GM19043 (cell line): ENCODE measurements around the gene CDCA5.

Experiments used
- ATAC-seq: cut with Tn5 transposase; IDR thresholded peaks from one replicate; pipeline ENCODE4 v1.9.1; 2021; ENCODE audit warnings: low read depth; ENCODE audit not compliant: unreplicated experiment

The CDCA5 gene

DNA sequence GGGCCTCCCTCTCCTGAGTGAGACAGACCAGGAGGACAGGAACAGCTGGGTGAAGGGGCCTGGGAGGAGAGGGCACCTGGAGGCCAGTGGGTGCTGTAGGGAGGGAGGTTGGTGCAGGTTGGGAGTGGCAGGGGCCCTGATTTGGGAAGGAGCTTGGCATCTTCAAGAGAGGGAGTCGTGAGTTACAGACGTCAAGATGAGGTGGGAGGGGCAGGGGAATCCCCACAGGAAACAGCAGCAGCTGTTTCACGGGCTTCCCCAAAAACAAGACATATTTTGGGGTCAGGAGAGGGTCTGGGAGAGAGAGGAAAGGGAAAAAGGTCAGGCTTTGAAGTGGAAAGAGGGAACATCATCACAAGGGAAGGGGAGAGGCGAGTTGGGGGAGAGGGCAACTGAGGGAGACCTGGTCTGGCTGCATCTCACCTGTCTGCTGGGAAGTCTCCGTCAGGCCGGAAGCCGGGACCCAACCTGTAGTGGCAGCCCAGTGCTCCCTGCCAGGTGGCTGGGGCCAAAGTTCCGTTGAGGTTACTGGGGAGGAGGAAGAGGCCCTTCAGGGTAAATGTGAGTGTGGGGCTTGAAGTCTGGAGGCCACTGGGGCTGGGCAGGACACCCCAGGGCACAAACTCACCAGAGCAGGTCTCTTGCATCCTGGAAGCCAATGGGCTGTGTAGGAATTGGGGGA is 29.9 kb downstream of the CDCA5 start:
- ATAC-seq, result no peak

DNA sequence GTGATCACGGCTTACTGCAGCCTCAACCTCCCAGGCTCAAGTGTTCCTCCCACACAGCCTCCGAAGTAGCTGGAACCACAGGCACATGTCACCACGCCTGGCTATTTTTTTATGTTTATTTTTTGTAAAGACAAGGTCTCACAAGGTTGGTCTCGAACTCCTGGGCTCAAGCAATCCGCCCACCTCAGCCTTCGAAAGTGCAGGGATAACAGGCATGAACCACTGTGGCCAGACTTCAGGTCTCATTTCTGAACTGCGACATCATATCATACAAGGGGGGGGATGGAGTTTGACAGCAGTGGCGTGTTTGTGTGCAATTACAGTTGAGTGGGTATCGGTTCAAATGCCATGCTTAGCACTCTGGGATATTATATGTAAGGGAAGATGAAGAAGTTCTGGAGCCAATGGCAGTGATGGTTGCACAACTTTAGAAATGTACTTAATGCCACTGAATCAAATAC is 32.4 kb downstream of the CDCA5 start:
- no peak for ATAC-seq

DNA sequence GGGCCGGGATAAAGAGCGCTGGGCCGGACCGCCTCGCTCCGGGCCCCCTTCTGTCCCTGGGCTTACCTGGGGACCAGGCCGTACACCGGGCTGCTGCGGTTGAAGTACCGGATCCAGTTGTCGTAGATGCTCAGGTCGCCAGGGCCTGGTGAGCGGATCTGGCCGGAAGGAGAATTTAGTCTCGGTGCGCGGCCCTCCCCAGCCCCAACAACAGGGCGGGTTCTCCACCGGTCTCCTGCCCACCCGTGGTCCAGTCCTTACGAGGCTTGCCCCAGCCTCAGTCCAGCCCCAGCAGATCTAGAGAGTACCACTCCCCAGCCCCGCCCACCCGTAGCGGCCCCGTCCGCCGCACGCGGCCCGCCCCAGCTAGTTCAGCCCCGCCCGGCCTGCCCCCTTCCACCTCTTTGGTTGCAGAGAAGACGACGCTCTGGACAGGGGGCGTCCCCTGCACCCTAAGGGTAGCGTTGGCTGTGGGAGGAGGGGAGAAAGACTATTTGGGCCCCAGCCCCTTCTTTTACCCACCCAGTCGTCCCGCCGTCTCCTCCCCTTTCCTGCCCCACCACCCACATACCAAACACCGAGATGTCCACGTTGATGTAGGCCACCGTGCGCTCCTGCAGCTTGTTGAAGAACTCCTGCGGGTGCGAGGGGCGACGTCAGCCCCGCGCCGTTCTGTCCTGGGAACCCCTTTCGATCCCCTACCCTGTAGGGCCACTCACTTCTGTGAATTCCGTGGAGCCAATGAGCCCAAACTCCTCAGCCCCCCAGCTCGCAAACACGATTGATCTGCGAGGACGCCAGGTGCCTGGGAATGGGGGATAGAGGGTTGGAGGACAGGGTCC is 36.0 kb downstream of the CDCA5 start:
- no peak for ATAC-seq

DNA sequence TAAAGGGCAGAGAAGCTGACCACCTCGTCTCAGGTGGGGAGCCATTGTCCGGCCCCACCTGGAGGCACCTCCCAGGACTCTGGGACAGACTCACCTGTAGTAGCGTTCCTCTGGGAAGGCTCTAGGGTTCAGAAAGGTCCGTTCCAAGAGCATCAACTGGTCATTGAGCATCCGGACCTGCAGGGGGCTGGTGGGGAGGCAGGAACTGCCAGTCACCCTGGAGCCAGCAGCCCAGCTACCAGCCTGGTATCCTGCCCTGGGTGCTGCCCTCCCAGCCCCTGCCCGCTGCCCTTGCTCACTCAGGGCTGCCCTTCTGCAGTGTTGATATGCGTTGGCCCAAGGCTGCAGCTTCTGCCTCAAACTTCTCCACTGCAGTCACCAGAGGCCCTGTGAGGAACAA is 38.1 kb downstream of the CDCA5 start:
- ATAC-seq, result no peak

DNA sequence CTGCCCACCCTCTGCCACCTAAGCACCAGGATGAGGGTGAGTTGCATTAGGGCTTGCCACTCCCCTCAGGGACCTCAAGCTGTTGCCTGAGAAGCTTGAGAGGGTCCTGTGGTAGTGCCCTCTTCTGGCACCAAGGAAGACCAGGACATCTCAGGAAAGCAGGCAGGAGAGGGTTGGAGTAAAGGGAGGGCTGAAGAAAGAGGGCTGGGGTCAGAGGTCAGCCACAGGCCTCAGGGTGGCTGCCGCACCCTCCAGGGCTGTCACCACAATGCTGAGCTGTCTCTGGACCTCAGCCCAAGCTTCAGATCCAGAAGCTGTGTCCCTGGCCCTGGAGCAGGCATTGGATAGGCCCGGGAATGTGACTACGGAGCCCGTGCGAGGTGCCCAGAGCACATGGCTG is 38.8 kb downstream of the CDCA5 start:
- ATAC-seq, result no peak

DNA sequence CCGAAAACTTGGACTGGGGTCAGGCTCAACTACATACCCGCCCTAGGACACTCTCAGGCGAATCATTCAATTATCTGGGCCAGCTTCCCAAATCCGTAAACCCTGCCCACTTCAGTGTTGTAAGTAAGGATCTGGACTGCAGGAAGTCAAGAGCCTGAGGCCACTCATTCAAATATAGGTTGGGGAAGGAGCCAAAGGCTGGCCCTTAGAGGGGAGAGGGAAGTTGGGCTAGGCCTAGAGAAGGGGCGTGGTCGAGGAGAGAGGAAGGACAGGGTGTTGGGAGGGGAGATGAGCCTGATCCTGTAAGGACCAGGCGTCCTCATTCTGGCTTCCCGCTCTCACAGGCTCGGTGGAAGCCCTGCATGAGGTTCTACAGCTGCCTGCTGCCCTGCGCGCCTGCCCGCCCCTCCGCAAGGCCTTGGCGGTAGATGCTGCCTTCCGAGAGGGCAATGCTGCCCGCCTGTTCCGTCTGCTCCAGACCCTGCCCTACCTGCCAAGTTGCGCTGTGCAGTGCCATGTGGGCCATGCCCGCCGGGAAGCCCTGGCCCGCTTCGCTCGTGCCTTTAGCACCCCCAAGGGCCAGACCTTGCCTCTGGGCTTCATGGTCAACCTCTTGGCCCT is 39.8 kb downstream of the CDCA5 start:
- ATAC-seq, result no peak

DNA sequence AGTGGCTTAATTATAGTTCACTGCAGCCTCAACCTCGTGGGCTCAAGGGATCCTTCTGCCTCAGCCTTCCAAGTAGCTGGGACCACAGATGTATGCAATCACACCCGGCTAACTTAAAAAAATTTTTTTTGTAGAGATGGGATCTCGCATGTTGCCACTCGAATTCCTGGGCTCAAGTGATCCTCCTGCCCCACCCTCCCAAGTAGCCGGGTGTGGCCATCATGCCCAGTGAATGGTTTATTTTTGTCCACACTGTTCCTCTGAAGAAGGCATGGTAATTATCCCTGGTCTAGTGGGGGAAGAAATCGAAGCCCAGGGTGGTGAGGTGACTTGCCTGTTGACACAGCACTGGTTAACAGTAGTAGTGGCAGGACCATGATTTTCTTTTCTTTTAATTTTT is 40.9 kb downstream of the CDCA5 start:
- no peak for ATAC-seq

DNA sequence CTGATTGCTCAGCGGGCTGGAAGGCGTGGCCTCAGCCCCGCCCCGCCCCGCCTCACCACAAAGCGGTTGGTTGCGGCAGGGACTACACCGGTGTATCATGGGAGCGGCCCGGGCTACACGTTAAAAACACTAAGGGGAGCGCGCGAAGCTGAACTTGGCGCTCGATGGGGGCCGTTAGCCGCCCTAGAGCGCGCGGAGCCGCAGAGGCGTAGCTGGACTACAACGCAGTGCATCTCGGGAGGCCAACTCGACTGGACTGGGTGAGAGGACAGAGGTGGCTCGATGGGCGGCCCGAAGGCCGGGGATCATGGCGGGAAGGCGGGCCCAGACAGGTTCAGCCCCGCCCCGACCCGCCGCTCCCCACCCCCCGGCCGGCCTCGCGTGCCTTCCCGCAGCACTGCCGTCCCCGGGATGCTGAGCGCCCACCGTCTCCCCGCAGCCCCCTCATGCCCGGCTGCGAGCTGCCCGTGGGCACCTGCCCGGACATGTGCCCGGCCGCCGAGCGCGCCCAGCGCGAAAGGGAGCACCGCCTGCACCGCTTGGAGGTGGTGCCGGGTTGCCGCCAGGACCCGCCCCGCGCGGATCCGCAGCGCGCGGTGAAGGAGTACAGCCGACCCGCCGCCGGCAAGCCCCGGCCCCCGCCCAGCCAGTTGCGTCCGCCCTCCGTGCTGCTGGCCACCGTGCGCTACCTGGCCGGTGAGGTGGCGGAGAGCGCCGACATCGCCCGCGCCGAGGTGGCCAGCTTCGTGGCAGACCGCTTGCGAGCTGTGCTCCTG is 42.8 kb downstream of the CDCA5 start, which contains the start of gene SAC3D1:
Gene SAC3D1 (plus strand): TSS at position 364 of the 776 bp plus-strand sequence. CDS start 83 bp downstream, at position 447.
- ATAC-seq, result peak; percentile 79

DNA sequence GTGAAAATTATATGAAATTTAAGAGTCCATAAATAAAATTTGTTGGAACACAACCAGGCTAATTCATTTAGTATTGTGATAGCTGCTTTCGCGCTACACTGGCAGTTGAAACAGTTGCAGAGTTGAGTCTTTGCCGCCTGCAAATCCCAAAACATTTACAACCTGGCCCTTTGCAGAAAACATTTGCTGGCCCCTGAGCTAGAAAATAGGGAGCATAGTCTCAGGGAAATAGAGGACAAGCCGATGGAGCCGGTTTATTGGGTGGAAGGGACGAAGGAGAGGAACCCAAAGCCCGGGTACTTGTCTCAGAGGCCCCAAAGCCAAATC is 43.4 kb downstream of the CDCA5 start:
- ATAC-seq, result no peak

DNA sequence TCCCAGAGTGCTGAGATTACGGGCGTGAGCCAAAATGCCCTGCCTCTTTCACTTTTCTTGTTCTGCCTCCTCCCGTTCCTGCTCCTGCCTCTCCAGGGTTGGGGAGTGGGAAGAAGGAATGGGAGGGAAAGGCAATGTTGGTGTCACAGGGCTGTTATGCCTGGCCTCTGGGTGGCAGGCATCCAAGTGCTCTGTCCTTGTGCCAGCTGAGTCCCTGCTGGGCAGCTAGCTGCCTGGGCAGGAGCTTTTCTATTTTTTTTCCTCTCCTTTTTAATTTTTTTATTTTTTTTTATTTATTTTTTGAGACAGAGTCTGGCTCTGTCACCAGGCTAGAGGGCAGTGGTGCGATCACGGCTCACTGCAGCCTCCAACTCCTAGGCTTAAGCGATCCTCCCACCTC is 46.9 kb downstream of the CDCA5 start:
- ATAC-seq, result no peak

DNA sequence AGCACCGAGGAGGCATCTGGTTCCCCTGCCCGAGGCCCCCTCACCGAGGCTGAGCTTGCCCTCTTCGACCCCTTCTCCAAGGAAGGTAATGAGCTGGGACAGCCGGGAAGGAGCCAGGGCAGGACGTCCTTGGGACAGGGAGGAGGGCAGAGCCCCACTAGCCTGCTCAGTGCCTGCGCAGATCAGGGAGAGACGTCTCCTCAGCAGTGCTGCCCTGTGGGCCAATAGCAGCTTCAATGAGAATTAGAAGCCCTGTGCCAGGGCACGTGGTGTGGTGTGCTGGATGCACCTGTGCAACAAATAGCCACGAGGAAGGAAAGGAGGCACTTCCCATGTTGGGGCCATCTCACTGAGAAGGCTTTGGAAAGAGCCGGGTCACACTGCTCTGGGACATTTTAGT is 48.3 kb downstream of the CDCA5 start:
- ATAC-seq, result no peak

DNA sequence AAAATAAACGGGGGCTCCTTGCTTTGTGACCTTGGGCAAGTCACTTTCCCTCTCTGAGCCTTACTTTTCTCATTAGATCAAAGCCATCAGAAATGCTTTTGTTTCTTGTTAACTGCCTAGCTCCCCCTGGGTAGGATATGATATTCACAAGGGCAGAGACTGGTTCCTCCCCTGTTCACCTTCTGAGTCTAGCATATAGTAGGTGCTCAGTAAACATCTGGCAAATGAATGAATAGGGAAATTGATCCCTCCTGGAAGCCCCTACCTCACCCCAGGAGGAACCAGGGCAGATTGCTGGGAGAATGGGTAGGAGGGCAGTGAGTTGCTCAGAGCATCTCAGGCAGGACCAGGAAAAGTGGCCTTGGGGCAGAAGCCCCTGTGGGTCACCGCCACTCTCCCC is 49.4 kb downstream of the CDCA5 start:
- no peak for ATAC-seq

DNA sequence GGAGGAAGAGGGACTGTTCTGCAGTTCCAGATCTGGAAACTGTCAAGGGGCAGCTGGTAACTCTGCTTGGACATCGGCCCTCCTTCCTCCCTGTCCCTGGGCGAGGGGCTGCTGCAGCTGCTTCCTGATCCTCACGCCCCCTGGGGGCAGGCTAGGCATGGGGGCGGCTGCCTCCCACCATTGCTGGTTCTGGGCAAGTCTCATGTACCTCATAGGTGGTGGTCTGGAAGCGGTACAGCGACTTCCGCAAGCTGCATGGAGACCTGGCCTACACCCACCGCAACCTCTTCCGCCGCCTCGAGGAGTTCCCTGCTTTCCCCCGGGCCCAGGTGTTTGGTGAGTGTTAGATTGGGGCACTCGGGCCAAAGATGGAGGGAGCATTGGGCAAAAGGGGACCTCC is 51.6 kb downstream of the CDCA5 start:
- ATAC-seq, result no peak
